Activated T-helper 1 cell treated with anti-CD3 and anti-CD28 coated beads, Interleukin-2, amount 50 U/mL, for 16 hours (primary cell): Measurements from ENCODE around the gene DPPA5.
A peak's percentile ranks its signal among the peaks of the same experiment; 100 is the strongest.
"Not testable (repeated sequence)": the region's sequence is repeated elsewhere in the genome, so short reads cannot be mapped to it uniquely, and the experiment has no call there.

Source experiments
- DNase-seq, 2 donors: peaks; one replicate each; pipeline ENCODE4 v3.0.0-alpha.2; 2020; ENCODE audit warnings: low read depth in 1 of 2, low spot score in 1 of 2

DPPA5 gene, protein sequence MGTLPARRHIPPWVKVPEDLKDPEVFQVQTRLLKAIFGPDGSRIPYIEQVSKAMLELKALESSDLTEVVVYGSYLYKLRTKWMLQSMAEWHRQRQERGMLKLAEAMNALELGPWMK

GRCh38 chr6:73353636-73354593, at the start of gene DPPA5:
Gene DPPA5, minus strand, starts transcription at chr6:73354276. Its CDS starts 51 bp downstream, at chr6:73354225.
- no peak for DNase-seq

DNA sequence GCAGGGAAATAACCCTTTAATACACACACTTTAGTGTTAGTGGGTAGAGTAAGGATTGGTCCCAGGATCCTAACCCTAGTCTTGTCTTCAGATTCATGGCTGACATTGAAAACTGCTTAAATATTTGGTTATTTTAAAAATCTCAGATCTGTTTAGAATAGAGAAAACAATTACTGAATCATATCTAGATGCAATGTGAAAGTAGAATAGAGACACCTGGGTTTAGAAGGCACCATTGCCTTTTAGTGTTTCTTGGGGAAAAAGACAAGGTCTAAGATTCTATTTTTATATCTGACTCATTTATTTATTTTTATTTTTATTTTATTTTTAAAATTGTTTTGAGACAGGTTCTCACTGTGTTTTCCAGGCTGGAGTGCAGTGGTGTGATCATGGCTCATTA, 46.6 kb upstream of the DPPA5 start:
- DNase-seq: no peak

GRCh38 chr6:73395875-73396274, 41.8 kb upstream of the DPPA5 start:
- DNase-seq: no peak

GRCh38 chr6:73394577-73395354, 40.7 kb upstream of the DPPA5 start, which contains the start of gene DDX43:
Gene DDX43, plus strand, starts transcription at chr6:73394828. Its CDS starts 78 bp downstream, at chr6:73394906.
- no peak for DNase-seq

DNA sequence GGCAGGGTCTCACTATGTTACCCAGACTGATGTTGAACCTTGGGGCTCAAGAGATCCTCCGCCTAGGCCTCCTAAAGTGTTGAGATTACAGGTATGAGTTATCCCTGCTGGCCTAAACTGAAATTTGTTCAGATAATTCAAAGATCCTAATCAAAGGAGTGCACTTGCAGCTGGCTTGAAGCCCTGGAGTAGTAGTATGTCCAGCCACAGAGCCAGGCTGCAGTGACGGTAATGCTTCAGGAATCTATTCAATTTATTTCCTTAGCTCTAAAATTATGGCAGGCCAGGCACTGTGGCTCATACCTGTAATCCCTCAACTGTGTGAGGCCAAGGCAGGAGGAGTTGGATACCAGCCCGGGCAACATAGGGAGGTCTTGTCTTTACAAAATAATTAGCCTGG, 39.2 kb upstream of the DPPA5 start:
- DNase-seq: no peak

DNA sequence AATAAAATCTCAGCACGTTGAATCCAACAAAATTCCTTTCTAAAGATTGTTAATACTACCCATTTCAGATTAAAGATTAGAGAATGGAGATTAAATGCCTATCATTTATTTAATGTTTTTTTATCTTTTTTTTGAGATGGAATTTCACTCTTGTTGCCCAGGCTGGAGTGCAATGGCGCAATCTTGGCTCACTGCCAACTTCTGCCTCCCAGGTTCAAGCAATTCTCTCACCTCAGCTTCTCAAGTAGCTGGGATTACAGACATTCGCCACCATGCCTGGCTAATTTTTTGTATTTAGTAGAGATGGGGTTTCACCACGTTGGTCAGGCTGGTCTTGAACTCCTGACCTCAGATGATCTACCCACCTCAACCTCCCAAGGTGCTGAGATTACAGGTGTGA, 38.1 kb upstream of the DPPA5 start:
- DNase-seq: not testable (repeated sequence)

DNA sequence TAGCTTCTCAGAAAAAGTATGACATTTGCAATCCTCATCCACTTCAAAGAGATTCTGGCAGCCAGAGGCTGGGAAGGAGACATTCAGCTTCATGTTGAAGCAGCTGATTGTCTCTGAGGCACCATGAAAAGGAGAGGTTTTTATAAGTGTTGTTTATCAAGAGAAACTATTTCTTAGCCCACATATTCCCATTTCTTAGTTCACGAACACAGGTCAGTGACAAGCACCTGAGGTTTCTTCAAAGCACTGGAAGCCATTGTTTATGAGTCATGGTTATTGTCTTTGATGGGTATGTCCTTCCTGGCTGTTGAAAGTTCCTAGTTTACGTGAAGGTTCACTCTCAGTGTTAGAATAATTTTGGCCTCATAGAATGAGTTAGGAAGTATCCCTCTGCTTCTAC, 37.6 kb upstream of the DPPA5 start:
- no peak for DNase-seq

DNA sequence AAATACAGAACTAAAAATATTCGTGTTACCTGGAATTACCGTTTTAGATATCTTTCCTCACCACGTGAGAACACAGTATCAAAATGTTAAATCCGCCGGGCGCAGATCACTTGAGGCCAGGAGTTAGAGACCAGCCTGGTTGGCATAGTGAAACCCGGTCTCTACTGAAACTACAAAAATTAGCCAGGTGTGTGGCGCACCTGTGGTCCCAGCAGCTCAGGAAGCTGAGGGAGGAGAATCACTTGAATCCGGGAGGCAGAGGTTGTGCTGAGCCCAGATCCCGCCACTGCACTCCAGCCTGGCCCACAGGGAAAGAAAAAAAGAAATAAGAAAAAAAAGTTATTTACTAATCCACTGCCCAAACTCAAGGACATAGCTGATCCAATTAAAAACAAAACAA, 35.8 kb upstream of the DPPA5 start:
- no peak for DNase-seq

GRCh38 chr6:73388800-73389512, 34.9 kb upstream of the DPPA5 start:
- peak; percentile 21 to 26 for DNase-seq

GRCh38 chr6:73388433-73388799, 34.3 kb upstream of the DPPA5 start:
- no peak for DNase-seq

GRCh38 chr6:73382462-73383113, 28.5 kb upstream of the DPPA5 start:
- no peak for DNase-seq

DNA sequence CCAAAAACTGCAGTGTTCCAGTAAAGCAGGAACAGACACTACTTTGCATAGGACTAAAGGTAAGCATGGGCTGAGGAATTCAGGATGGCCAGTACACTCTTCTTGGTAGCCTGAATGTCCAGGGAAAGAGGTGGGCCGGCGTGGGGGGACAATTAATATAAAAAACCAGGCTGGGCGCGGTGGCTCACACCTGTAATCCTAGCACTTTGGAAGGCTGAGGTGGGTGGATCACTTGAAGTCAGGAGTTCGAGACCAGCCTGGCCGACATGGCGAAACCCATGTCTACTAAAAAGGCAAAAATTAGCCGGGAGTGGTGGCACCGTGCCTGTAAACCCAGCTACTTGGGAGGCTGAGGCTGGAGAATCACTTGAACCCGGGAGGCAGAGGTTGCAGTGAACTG, 27.5 kb upstream of the DPPA5 start:
- DNase-seq: not testable (repeated sequence)

DNA sequence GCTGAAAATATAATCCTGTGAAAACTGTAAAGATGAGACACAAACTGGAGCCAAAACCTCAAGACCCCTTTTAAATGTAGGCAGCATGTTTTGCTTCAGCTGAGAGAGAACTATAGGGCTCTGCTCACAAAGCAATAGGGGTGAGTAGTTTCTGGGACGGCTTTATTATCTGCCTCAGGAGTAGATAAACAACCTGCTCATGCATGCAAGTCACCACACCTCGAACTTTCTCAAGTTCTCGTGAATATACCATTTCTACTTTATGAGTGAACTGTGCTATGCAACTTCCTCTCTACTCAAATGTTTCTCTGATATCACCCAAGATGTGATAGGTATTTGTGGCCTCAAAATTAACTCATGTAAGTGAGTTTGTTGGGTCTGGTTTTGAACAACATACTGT, 23.1 kb upstream of the DPPA5 start:
- no peak for DNase-seq

- DNase-seq: no peak
Measured at GRCh38 chr6:73375216-73375615, 21.1 kb upstream of the DPPA5 start.

DNA sequence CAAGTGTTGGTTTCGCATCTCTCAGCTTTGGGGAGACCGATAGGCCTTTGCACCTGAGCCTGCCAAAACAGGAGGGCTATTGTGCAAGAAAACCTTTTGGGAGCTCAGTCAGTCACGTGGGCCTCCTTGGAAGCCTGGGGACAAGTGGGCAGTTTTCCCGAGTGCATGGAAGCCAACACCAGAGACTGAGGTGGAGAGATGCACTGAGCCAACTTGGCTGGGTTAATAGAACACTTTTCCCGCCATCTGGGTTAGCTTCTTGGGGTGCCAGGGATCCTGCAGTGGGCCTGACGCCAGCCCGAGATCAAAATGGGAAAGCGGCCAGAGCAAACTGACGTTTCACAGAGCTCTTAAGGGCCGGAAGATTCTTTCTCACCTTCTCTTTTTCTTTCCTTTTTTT, 18.4 kb upstream of the DPPA5 start:
- no peak for DNase-seq

DNA sequence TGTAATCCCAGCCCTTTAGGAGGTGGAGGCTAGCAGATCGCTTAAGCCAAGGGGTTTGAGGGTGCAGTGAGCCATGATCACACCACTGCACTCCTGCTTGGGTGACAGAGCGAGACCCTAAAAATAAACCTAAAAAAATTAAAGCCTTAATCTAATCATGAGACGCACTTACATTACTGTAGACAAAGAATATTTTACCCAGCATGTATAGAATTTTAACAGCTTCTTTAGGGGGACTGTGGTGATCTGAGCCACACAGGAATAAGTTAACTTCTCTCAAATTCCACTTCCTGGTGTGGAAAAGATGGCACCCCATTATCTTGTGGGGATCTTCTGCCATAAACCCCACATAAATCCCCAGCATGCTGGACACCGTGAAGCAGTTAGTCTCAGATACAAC, 17.9 kb upstream of the DPPA5 start:
- no peak for DNase-seq

DNA sequence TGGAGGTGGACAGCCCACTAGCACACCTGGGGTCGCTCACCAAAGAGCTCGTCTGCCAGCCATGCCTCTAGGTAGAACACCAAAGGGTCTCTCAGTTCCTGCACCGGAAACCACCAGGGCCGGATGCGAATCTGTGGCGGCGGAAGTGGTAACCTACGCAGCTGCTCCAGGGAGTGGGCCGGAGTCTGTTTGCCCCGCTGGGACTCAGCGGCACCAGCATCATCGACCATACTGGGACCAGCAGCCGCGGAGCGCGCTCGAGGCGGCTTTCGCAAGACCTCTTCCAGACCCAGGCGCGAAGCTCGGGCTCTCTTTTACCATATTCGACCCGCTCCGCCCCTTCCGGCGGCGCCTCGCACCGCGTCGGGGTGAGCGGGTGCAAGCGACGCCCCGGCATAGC, 15.5 kb upstream of the DPPA5 start, which contains the start of gene OOEP:
Gene OOEP (minus strand): TSS at position 335 of the 400 bp plus-strand sequence. CDS start 105 bp downstream, at position 230.
- DNase-seq: no peak

GRCh38 chr6:73369157-73369556, 15.1 kb upstream of the DPPA5 start:
- DNase-seq: no peak

- no peak for DNase-seq
Measured at GRCh38 chr6:73368675-73369074, 14.6 kb upstream of the DPPA5 start.

GRCh38 chr6:73367761-73368355, 13.8 kb upstream of the DPPA5 start:
- no peak for DNase-seq
